HCT116 (cell line): Measurements from ENCODE around the gene GTF2H4.

ENCODE experiments used
- POLR2A ChIP-seq: IDR thresholded peaks from 2 replicates; pipeline ENCODE4 v1.7.0; 2011; ENCODE audit warnings: borderline replicate concordance; ENCODE audit not compliant: insufficient read depth, insufficient read length; ENCODE audit errors: extremely low read depth
- TF ChIP-seq, protein P1 (sequence below), 3 experiments: fragments of 200-600 bp in 1 of 3; sonication (generic) in 1 of 3; IDR thresholded peaks in 2 of 3; conservative IDR thresholded peaks in 1 of 3; 2 replicates each; pipeline ENCODE4 v1.5.1; 2012 to 2017; ENCODE audit warnings: low read depth in 2 of 3, low read length in 2 of 3, antibody characterized with exemption in 1 of 3, borderline replicate concordance in 1 of 3, control low read depth in 1 of 3, mild to moderate bottlenecking in 1 of 3, mixed read lengths in 1 of 3, mixed run types in 1 of 3, moderate library complexity in 1 of 3; ENCODE audit not compliant: insufficient read depth in 1 of 3

DNA sequence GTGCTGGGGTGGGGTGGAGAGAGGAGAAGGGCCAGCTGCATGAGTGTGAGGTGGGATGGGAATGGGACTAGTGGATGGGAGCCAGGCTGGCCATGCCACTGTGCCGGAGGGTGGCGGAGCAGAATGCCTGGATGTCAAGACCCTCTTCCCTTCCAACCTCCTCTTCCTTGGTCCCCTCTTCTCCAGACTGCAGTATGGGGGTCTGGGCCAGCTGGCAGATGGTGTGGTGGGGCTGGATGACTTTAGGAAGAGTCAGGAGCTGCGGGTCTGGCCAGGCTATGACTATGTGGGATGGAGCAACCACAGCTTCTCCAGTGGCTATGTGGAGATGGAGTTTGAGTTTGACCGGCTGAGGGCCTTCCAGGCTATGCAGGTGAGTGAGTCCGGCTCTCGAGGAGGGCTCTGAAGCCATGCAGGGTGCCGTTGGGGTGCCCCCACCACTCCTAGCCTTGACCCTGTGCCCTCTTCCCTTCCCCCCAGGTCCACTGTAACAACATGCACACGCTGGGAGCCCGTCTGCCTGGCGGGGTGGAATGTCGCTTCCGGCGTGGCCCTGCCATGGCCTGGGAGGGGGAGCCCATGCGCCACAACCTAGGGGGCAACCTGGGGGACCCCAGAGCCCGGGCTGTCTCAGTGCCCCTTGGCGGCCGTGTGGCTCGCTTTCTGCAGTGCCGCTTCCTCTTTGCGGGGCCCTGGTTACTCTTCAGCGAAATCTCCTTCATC is 16.0 kb upstream of the GTF2H4 start:
- no peak for TF ChIP-seq POLR2A
- TF ChIP-seq, protein P1, sequence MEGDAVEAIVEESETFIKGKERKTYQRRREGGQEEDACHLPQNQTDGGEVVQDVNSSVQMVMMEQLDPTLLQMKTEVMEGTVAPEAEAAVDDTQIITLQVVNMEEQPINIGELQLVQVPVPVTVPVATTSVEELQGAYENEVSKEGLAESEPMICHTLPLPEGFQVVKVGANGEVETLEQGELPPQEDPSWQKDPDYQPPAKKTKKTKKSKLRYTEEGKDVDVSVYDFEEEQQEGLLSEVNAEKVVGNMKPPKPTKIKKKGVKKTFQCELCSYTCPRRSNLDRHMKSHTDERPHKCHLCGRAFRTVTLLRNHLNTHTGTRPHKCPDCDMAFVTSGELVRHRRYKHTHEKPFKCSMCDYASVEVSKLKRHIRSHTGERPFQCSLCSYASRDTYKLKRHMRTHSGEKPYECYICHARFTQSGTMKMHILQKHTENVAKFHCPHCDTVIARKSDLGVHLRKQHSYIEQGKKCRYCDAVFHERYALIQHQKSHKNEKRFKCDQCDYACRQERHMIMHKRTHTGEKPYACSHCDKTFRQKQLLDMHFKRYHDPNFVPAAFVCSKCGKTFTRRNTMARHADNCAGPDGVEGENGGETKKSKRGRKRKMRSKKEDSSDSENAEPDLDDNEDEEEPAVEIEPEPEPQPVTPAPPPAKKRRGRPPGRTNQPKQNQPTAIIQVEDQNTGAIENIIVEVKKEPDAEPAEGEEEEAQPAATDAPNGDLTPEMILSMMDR (IDR thresholded peaks at IDR 0.05 in 2 of 3, conservative IDR thresholded peaks at IDR 0.05 in 1 of 3; ENCODE audit: borderline replicate concordance in 1 of 3, insufficient read depth in 1 of 3, low read depth in 2 of 3, low read length in 2 of 3): no peak
